Memory B cell (primary cell): ENCODE results near the gene CLBA1.

Source experiments
- ATAC-seq: fragments of 150-1000 bp; cut with Tn5 transposase; 2 replicates; pipeline ENCODE4 v1.10.0; 2021; ENCODE audit warnings: low read depth, mild to moderate bottlenecking, moderate library complexity
- DNase-seq, 2 donors: peaks; one replicate each; pipeline ENCODE4 v3.0.0; 2022; ENCODE audit warnings: low spot score in 2 of 2
- H3K27ac Mint-ChIP-seq: one replicate; pipeline ENCODE4 v1.8.0; 2022; ENCODE audit warnings: mild to moderate bottlenecking, moderate library complexity, mixed read lengths
- H3K27me3 Mint-ChIP-seq: one replicate; pipeline ENCODE4 v1.8.0; 2022; ENCODE audit warnings: mixed read lengths
- H3K36me3 Mint-ChIP-seq: one replicate; pipeline ENCODE4 v1.8.0; 2022; ENCODE audit warnings: mild to moderate bottlenecking, mixed read lengths
- H3K4me1 Mint-ChIP-seq: one replicate; pipeline ENCODE4 v1.8.0; 2022; ENCODE audit warnings: mixed read lengths
- H3K4me3 Mint-ChIP-seq: one replicate; pipeline ENCODE4 v1.8.0; 2022; ENCODE audit warnings: mild to moderate bottlenecking, moderate library complexity, mixed read lengths
- H3K9me3 Mint-ChIP-seq: one replicate; pipeline ENCODE4 v1.8.0; 2022; ENCODE audit warnings: mixed read lengths

The CLBA1 gene

DNA sequence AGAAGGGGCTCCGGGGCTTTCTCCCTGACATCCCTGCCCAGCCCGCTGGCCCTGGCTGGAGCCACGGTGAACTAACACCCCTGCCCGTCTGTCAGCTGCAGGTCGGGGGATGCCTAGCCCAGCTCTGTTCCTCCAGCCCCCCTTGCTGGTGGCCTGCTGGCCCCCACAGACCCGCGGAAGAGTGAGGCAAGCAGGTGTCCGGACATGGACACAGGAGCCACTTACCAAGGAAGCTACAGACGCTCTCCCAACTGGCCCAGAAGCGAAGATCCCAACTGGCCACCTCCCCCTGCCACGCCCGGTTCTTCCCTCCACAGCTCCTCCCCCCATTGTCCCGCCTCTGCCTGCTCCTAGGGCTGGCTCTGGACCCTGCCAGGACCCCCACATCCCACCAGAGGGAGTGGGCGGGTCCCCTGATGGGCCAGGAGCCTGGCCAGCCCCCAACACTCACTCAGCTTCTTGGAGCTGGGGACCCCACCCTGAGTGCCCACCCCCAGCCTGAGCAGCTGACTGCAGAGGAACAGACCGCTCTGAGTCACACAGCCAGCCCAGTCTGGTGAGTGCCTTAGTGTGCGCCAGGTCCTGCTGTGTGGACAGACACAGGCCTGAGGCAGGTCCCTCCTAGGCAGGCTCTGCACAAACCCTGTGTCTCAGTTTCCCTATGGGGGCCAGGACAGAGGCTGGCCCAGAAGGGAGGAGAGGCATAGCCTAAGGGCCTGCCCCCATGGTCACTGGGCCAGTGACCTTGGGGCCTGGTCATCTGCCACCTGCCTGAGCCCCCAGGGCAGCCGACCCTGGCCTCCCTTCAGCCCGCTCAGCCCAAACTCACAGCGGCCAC, 15.1 kb upstream of the CLBA1 start:
- Mint-ChIP-seq H3K9me3 (no peaks in the 10 kb centered on the region), H3K4me1 (peaks cover 9% of the 10 kb centered on the region), H3K4me3 (no peak overlapping the region), H3K36me3 (no peaks in the 10 kb centered on the region), H3K27ac (no peak overlapping the region), H3K27me3 (peaks cover 13% of the 10 kb centered on the region)
- ATAC-seq (no peak), DNase-seq (no peak)

DNA sequence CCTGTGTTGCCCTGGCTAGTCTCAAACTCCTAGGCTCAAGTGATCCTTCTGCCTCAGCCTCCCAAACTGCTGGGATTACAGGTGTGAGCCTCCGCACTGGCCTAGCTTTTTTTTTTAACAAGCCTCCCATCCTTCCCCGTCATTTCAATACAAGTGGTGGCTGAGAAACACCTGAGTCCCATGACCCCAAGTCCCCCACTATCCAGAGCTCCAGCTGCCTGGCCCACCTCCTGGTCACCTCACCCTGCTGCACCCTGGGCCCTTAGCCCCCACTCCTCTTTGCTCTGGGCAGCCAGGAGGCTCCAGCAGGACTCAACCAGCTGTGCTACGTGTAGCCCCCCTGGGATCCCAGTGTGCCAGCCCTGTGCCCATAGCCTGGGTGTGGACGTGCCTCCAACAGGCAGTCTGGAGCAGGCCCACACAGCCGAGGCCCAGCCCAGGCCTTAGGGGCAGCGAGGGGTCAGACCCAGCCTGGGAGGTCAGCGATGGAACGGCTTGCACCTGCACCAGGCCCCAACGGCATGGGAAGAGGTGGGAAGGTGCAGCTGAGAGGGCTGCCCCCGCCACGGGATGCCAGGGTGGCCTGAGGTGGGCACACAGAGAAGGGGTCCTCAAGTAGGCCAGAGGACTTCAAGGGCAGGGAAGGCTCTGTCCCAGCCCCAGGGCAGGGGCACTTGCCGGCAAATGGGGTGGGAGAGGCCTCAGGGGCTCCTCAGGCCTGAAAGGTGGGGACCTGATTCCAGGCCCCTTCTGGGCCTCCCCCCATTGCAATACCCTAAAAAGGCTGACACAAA, 13.9 kb upstream of the CLBA1 start:
- Mint-ChIP-seq H3K4me3 (no peak overlapping the region), H3K4me1 (peaks cover 15% of the 10 kb centered on the region), H3K36me3 (no peaks in the 10 kb centered on the region), H3K9me3 (no peaks in the 10 kb centered on the region), H3K27me3 (peaks cover 14% of the 10 kb centered on the region), H3K27ac (no peak overlapping the region)
- no peak for ATAC-seq
- no peak for DNase-seq

DNA sequence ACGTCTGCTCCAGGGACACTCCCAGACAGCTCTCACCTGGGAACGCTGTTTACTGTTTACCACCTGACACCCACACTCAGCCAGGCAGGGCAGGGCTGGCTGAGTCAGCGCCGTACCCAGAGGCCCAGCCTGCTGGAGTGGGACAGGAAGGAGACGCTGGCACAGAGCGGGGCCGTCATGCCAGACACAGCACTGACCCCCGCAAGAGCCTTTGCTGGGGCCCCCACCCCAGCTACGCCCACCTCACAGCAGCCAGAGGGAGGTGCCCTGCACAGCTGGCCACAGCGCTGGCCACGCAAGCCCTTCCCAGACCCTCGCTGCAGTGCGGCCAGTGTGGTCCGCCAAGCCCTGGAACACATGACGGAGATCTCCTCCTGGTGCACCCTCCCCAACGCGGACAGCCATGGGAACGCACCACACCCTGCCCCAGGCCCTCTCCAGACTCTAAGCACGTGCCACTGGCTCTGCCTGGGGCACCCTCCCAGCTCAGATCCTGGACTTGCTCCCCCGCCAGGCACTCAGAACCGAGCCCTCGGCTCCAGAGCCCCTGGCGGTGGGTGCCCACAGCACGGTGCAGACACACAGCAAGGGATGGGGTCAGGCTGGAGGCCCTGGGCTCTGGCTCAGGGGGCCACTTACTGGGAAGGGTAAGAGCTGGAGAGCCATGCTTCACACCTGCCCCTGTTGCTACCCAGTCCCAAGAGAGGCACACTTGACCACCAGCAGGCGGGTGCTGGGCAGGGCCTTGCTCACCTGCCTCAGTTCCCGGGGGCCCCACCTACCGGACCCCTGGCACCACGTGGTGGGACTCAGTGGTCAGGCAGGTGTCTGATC, 13.1 kb upstream of the CLBA1 start:
- Mint-ChIP-seq H3K36me3 (no peaks in the 10 kb centered on the region), H3K27ac (no peak overlapping the region), H3K4me1 (peaks cover 15% of the 10 kb centered on the region), H3K9me3 (no peaks in the 10 kb centered on the region), H3K27me3 (peaks cover 12% of the 10 kb centered on the region), H3K4me3 (no peak overlapping the region)
- ATAC-seq = no peak
- no peak for DNase-seq

DNA sequence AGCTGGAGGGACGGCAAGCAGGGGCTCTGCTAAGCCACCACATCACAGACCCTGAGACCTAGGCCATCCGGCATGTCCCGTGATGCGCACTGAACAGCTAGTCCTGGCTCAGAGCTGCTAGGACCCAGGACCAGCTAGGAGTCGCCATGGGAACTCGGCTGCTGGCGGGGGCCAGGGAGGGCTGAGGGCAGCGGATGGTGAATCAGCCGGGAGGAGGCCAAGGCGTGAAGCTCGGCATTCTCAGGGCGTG, 12.5 kb upstream of the CLBA1 start:
- Mint-ChIP-seq H3K4me3 (no peak overlapping the region), H3K27ac (no peak overlapping the region), H3K4me1 (peaks cover 15% of the 10 kb centered on the region), H3K9me3 (no peaks in the 10 kb centered on the region), H3K27me3 (peaks cover 15% of the 10 kb centered on the region), H3K36me3 (no peaks in the 10 kb centered on the region)
- no peak for ATAC-seq
- DNase-seq = no peak

DNA sequence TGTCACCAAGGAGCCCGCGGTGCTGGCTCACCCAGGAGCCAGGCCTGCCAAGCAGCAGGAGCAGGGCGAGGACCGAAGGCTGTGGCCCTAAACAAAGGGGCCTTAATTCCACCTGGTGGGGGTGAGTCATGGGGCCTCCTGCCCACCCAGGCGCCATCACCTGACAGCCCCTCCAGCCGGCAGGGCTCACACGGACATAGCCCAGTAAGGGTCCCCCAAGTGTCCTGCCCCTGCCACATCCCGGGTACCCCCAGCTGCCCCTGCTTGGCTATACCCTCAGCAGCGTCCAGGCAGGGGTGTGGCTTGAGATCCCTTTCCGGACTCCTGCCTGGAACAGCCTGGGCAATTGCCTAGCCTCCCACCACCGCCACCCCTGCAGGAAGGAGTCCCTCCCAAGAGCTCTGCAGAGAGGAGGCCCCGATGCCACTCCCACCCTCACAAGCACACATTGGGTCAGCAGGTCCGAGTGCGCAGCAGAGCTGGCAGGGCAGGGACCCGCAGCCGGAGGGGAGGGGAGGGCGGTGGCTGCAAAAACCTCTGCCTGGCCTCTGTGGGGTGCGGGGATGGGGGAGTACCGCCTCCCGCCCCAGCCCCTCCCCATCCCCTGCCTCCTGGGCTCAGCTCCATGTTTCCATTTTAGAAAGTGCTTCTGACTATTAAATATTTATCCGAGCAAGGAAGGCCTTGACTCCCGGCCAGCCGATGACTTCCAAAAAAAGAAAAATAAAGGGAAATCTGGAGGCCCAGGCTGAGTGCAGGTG, 12.0 kb upstream of the CLBA1 start:
- Mint-ChIP-seq H3K4me3 (no peak overlapping the region), H3K27me3 (peaks cover 15% of the 10 kb centered on the region), H3K27ac (no peak overlapping the region), H3K36me3 (no peaks in the 10 kb centered on the region), H3K9me3 (no peaks in the 10 kb centered on the region), H3K4me1 (peaks cover 13% of the 10 kb centered on the region)
- no peak for ATAC-seq
- DNase-seq = no peak

DNA sequence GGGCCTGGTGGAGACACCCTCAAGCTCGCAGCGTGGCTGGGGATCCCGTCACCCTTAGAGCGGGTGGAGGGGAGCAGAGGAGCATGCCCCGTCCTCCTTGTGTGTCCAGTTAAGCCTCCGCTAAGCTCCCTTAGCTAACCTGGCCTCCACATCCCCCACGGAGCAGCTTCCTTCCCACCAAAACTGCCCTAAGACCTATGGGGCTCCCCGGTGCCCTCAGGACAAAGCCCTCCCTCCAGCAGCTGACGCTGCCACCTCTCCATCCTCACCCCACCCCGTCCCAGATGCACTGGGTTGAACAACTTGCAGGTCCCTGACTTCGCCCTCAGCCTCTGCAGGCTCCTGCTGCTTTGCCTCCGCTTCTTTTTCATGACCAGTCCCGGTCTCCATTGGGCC, 11.4 kb upstream of the CLBA1 start:
- Mint-ChIP-seq H3K27me3 (peaks cover 19% of the 10 kb centered on the region), H3K9me3 (no peaks in the 10 kb centered on the region), H3K27ac (no peak overlapping the region), H3K4me3 (no peak overlapping the region), H3K4me1 (peaks cover 13% of the 10 kb centered on the region), H3K36me3 (no peaks in the 10 kb centered on the region)
- DNase-seq (no peak), ATAC-seq (no peak)

DNA sequence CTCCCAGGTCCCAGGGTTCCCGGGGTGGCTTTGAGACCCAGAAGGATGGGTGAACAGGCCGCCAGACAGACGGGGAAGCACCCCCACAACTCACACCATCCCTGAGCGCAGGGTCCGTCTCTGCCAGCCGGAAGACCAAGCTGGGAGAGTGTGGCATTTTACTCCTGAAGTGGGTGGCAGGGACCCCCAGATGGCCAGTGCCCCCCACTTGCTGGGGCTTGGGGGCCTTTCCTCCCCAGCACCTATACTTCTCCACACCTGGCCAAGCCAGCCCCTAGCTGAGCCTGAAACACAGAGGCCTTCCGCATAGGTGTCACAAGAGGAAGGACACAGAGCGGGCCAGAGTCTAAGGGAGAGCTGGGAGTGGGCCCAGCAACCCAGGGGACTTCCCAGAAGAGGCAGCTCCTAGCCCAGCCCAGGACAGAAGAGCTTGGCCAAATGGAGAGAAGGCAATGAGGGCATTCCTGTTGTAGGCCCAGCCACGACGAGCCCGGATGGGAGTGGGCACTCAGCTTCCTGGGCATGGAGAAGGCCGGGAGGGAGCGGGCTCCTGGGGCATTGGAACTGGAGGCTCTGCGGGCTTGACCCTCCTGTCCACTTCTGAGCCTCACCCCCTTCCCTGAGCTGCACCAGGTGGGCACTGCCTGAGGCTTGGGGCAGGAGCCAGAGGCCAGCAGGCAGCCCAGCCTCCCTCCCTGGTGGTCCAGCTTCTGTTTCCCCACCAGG, 10.8 kb upstream of the CLBA1 start:
- DNase-seq (no peak), ATAC-seq (no peak)
- H3K27ac Mint-ChIP-seq = no peak overlapping the region
- H3K9me3 Mint-ChIP-seq = no peaks in the 10 kb centered on the region
- H3K4me1 Mint-ChIP-seq = peaks cover 14% of the 10 kb centered on the region
- H3K36me3 Mint-ChIP-seq = no peaks in the 10 kb centered on the region
- peaks cover 24% of the 10 kb centered on the region for H3K27me3 Mint-ChIP-seq
- H3K4me3 Mint-ChIP-seq = no peak overlapping the region

DNA sequence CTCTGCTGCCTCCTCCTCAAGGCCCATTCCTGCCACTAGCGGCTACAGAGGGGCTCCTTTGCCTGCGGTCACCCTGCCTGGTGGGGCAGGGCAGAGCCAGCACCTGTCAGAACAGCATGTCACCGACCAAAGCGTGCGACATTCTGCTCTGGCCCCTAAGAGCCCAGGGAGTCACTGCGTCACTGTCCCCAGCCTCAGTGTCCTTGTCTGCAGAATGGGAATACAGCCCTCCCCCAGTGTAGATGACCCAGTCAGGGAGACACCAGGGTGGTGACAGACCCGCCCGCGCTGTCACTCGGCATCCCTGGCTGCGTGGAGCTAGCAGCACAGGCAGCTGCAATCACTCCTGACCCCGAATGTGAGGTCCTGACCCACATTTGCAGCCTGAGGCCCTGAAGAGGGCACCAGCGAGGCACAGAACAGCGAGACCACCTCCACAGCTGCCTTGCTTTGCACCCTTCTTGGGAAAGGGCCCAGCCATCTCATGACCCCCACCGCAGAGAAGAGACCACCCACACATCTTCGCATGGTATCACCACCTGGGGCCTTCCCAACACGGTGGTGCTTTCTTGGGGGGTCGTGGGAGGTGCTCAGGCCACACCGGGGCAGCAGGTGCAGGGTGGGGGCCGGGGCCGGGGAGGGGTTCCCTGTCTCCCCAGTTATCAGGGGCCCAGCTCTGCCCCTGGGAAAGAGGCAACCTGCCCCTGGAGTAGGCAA, 9.9 kb upstream of the CLBA1 start:
- peaks cover 26% of the 10 kb centered on the region for H3K27me3 Mint-ChIP-seq
- no peak overlapping the region for H3K4me3 Mint-ChIP-seq
- no peak overlapping the region for H3K27ac Mint-ChIP-seq
- peak; percentile 37 for ATAC-seq
- H3K36me3 Mint-ChIP-seq = no peaks in the 10 kb centered on the region
- peaks cover 16% of the 10 kb centered on the region for H3K4me1 Mint-ChIP-seq
- no peaks in the 10 kb centered on the region for H3K9me3 Mint-ChIP-seq
- DNase-seq = no peak

DNA sequence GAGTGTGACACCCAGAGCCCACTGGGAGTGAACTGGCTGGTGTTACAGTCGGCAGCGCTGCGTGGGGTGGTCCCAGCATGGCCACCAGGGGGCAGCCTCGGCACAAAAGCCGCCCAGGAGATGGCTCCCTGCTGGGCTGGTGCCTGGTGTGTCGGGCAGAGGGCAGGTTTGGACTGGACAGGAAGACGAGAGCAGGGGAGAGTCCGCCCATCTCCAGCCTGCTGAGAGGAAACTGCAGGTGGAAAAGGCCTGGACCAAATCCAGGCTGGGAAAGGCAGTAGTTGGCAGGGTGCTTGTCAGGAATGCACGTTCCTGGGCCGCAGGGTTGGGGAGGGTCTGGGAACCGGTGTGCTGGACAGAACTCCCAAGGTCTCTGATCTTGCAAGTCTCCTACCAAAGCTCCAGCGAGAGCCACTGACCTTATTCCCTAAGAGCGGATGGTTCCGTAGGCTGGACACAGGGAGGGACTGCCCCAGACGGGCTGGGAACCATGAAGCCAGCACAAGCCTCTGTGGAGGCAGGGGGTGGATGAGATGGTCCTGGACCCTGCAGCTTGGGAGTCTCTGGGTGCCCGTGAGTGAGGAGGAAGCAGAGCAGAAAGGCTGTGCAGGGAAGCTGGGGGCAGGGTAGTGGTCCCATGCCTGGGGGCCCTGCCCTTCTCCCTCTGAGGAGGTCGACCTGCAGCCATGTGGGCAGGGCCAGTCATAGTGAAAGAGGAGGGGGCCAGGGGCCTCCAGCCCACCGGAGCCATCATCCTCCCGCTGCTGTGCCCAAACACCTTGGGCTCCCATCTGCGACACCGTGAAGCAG, 9.2 kb upstream of the CLBA1 start:
- peak; percentile 86 for ATAC-seq
- Mint-ChIP-seq H3K27me3 (peaks cover 25% of the 10 kb centered on the region), H3K4me3 (peak overlapping the region; percentile 25), H3K9me3 (no peaks in the 10 kb centered on the region), H3K27ac (no peak overlapping the region), H3K36me3 (no peaks in the 10 kb centered on the region), H3K4me1 (peaks cover 16% of the 10 kb centered on the region)
- peak; percentile 89 to 94 for DNase-seq

DNA sequence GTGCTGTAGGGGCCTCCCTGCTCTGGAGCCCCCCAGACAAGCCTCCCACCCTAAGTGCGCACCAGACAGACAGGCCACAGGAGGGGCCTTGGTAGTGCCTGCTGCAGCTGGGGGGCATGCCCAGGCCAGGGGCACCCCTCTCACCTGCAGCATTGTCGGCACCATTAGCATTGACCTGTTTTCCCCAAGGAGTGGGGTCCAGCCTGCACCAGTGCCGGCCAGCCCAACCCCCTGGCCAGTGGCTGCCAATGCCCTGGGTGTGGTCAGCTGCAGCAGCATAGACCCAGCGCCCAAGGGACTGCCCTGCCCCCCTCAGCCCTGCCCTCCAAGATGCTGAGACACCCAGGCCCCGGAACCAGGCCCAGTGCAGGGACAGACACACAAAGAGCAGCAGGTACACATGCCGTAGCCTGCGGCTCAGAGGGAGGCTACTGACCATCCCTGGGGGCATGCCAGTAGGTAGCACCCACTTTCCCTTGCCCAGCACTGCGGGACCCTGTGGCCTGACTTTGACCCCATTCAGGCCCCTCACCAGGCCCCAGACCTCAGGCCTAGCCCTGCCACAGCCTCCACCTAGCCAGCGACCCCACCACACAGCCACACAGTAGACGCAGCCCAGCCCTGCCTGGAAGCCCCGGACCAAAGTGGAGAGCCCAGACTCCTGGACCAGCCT, 8.4 kb upstream of the CLBA1 start:
- peaks cover 22% of the 10 kb centered on the region for H3K27me3 Mint-ChIP-seq
- H3K4me1 Mint-ChIP-seq = peaks cover 16% of the 10 kb centered on the region
- H3K9me3 Mint-ChIP-seq = no peaks in the 10 kb centered on the region
- H3K4me3 Mint-ChIP-seq = peak overlapping the region; percentile 80
- DNase-seq = no peak
- ATAC-seq = no peak
- no peaks in the 10 kb centered on the region for H3K36me3 Mint-ChIP-seq
- H3K27ac Mint-ChIP-seq = no peak overlapping the region

DNA sequence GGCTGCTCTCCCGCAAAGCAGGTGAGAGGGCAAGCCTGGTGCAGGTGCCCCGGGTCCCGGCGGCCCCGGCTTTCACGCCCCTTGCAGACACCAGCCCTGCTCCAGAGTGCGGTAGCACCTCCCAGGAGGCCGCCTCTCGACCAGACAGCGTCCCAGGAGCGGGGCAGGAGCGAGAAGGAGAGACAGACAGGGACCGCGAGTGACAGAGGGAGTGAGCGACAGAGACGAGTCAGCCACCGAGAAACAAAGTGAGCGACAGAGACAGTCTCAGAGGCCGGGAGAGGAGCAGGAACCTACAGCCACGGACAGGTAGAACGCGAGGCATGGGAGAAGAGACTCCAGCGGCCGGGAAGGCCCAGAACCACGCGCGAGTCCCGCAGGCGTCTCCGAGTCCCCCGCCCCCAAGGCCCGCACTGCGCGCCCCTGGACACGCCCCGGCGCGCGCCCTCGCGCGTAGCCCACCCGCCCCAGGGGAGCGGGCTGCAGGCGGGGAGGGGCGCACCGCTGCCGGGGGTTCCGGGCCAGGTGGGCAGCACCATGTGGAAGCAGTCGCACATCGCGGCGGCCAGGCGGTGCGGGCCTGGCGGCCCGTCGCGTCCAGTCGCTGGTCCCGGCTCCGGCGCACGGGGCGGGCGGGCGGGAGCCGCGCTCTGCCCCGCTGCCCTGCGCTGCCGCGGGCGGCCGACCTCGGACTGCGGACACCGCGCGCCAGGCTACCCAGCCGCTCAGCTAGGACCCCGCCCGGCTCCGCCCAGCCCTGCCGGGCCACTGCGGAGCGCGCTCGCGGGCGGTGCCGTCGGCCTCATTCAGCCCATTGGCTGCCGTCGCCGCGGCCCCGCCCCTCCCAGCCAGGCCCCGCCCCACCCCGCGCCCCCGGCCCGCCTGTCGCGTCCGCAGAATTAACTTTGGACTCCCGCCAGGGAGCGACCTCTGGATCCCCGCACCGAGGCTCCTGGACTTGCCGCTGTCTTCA, 7.6 kb upstream of the CLBA1 start, which contains the start of gene AHNAK2:
Gene AHNAK2 (minus strand): TSS at position 694 of the 973 bp plus-strand sequence. CDS start 137 bp downstream, at position 557.
- Mint-ChIP-seq H3K27me3 (peaks cover 22% of the 10 kb centered on the region), H3K9me3 (no peaks in the 10 kb centered on the region), H3K4me3 (peak within 1 kb of the TSS; percentile 80), H3K27ac (no peak within 1 kb of the TSS), H3K4me1 (peaks cover 16% of the 10 kb centered on the region), H3K36me3 (no peaks in the 10 kb centered on the region)
- DNase-seq (peak in 1 of 2 donors; percentile 43), ATAC-seq (peak; percentile 57)
